ENCODE measurements around the gene UTS2B. TPM values are rescaled to one million over a fixed set of nuclear protein-coding genes. Genes with fewer than 3 reads are reported as not detected.

UTS2B gene
- total and polyA plus RNA-seq, 2 of the 13 experiments (the other 11 are each of a cell fraction or from before 2014, with no cell fraction given) = 0.03 to 0.46 TPM

GRCh38 chr3:191353022-191353777 lies 22.9 kb upstream of the UTS2B start (continued):
- peak; percentile 47; the same call in 1 of the 2 replicates for TF ChIP-seq ZNF501 (CRISPR knock-in tag; IDR thresholded peaks at IDR 0.05)
- no peak for TF ChIP-seq MTF2 (CRISPR knock-in tag; IDR thresholded peaks at IDR 0.05; ENCODE audit: borderline replicate concordance)
- TF ChIP-seq SP2 (CRISPR knock-in tag; IDR thresholded peaks at IDR 0.05) = no peak
- peak; percentile 49; the same call in 1 of the 2 replicates for TF ChIP-seq ARID3A (IDR thresholded peaks at IDR 0.05; ENCODE audit: low read depth, low read length)
- TF ChIP-seq SIX4 (CRISPR knock-in tag; IDR thresholded peaks at IDR 0.05) = peak; percentile 68; the same call in 1 of the 2 replicates
- TF ChIP-seq GMEB1 (CRISPR knock-in tag; IDR thresholded peaks at IDR 0.05; ENCODE audit: borderline replicate concordance) = no peak
- TF ChIP-seq PITX1 (CRISPR knock-in tag; IDR thresholded peaks at IDR 0.05) = peak; percentile 19; the same call in 1 of the 2 replicates
- 0 out of 2 replicates have a peak, but pooled peaks have one; percentile 4 for TF ChIP-seq RARA (CRISPR knock-in tag; IDR thresholded peaks at IDR 0.05)
- peak; percentile 28; the same call in 1 of the 2 replicates for TF ChIP-seq SOX5 (CRISPR knock-in tag; IDR thresholded peaks at IDR 0.05; ENCODE audit: borderline replicate concordance)
- TF ChIP-seq HOXA3 (CRISPR knock-in tag; IDR thresholded peaks at IDR 0.05) = 0 out of 2 replicates have a peak, but pooled peaks have one; percentile 20
- TF ChIP-seq PCBP1 (IDR thresholded peaks at IDR 0.05; ENCODE audit: borderline replicate concordance, low read depth, low read length) = no peak
- 0 out of 2 replicates have a peak, but pooled peaks have one; percentile 21 for TF ChIP-seq HNF4G (IDR thresholded peaks at IDR 0.05; ENCODE audit: borderline replicate concordance, low read depth, low read length)
- no peak for TF ChIP-seq HNF4G (CRISPR knock-in tag; IDR thresholded peaks at IDR 0.05; ENCODE audit: borderline replicate concordance, low read depth)
- TF ChIP-seq ZNF710 (CRISPR knock-in tag; IDR thresholded peaks at IDR 0.05; ENCODE audit: borderline replicate concordance) = peak; percentile 40; the same call in 1 of the 2 replicates
- TF ChIP-seq TFAP4 (IDR thresholded peaks at IDR 0.05; ENCODE audit: borderline replicate concordance, low read depth) = peak; percentile 82; the same call in 1 of the 2 replicates
- no peak for TF ChIP-seq ZNF512B (CRISPR knock-in tag; IDR thresholded peaks at IDR 0.05; ENCODE audit: borderline replicate concordance)
- TF ChIP-seq KMT2A (CRISPR knock-in tag; IDR thresholded peaks at IDR 0.05) = peak; percentile 23; the same call in 1 of the 2 replicates
